CD14-positive monocyte (primary cell): ENCODE data around the gene SYPL1. TPM values are rescaled to one million over a fixed set of nuclear protein-coding genes. Genes with fewer than 3 reads are reported as not detected.

Experiments used
- DNase-seq, 3 donors: peaks; one replicate each; pipeline ENCODE4 v3.0.0-alpha.2; 2011 to 2022
- H2AFZ ChIP-seq: 2 replicates; pipeline ENCODE4 v1.6.0; 2012; ENCODE audit warnings: mild to moderate bottlenecking, low read depth, low read length, inconsistent platforms; ENCODE audit not compliant: insufficient read depth, poor library complexity, severe bottlenecking
- H3K27ac ChIP-seq, 2 donors: 1 replicate in 1 of 2; 2 replicates in 1 of 2; pipeline ENCODE4 v1.5.1; 2012 to 2013; ENCODE audit warnings: low read length in 2 of 2, control low read depth in 1 of 2, inconsistent platforms in 1 of 2, low read depth in 1 of 2, mild to moderate bottlenecking in 1 of 2
- H3K27me3 ChIP-seq, 2 donors: one replicate each; pipeline versions ENCODE4 v1.6.0 to v1.6.1; 2011 to 2013; ENCODE audit warnings: low read length in 2 of 2; ENCODE audit not compliant: control insufficient read depth in 2 of 2, insufficient read depth in 2 of 2
- H3K36me3 ChIP-seq, 2 donors: replicated peaks in 1 of 2; 1 replicate in 1 of 2; 2 replicates in 1 of 2; pipeline versions ENCODE4 v1.5.1 to v1.6.1; 2012 to 2013; ENCODE audit warnings: low read length in 2 of 2, control low read depth in 1 of 2, inconsistent platforms in 1 of 2, mild to moderate bottlenecking in 1 of 2; ENCODE audit not compliant: insufficient read depth in 2 of 2, control insufficient read depth in 1 of 2
- H3K4me1 ChIP-seq, 2 donors: 1 replicate in 1 of 2; 2 replicates in 1 of 2; pipeline versions ENCODE4 v1.5.1 to v1.6.1; 2012 to 2013; ENCODE audit warnings: low read length in 2 of 2, control low read depth in 1 of 2, inconsistent platforms in 1 of 2, mild to moderate bottlenecking in 1 of 2, moderate library complexity in 1 of 2; ENCODE audit not compliant: insufficient read depth in 2 of 2, control insufficient read depth in 1 of 2
- H3K4me2 ChIP-seq: replicated peaks from 2 replicates; pipeline ENCODE3; 2012; ENCODE audit warnings: low read length, moderate library complexity, mild to moderate bottlenecking; ENCODE audit not compliant: poor library complexity, severe bottlenecking; ENCODE audit errors: extremely low read depth
- H3K4me3 ChIP-seq, 3 experiments: fragments of 200-600 bp in 1 of 3; sonication (generic) in 1 of 3; replicated peaks in 1 of 3; 1 replicate in 2 of 3; 2 replicates in 1 of 3; pipeline ENCODE4 v1.5.1; 2011 to 2013; ENCODE audit warnings: low read length in 3 of 3, mild to moderate bottlenecking in 3 of 3, control low read depth in 2 of 3, low read depth in 2 of 3, inconsistent platforms in 1 of 3, moderate library complexity in 1 of 3
- H3K79me2 ChIP-seq: 2 replicates; pipeline ENCODE4 v1.6.0; 2012; ENCODE audit warnings: mild to moderate bottlenecking, control low read depth, inconsistent platforms, low read length, moderate library complexity; ENCODE audit not compliant: insufficient read depth
- H3K9ac ChIP-seq: 2 replicates; pipeline ENCODE4 v1.6.0; 2017; ENCODE audit warnings: low read length, mild to moderate bottlenecking; ENCODE audit not compliant: insufficient read depth, poor library complexity, severe bottlenecking
- H3K9me3 ChIP-seq, 2 donors: replicated peaks in 1 of 2; 1 replicate in 1 of 2; 2 replicates in 1 of 2; pipeline versions ENCODE4 v1.5.1 to v1.6.1; 2012 to 2013; ENCODE audit warnings: low read length in 2 of 2, control low read depth in 1 of 2; ENCODE audit not compliant: control insufficient read depth in 1 of 2, insufficient read depth in 1 of 2
- H4K20me1 ChIP-seq: 2 replicates; pipeline ENCODE4 v1.6.0; 2012; ENCODE audit warnings: mild to moderate bottlenecking, low read length, control low read depth, moderate library complexity; ENCODE audit not compliant: insufficient read depth
- H3K27ac Mint-ChIP-seq, 7 donors: one replicate each; pipeline ENCODE4 v1.8.0; 2020; ENCODE audit warnings: mild to moderate bottlenecking in 7 of 7, mixed read lengths in 7 of 7, moderate library complexity in 6 of 7, inconsistent platforms in 2 of 7
- H3K27me3 Mint-ChIP-seq, 3 donors: one replicate each; pipeline ENCODE4 v1.8.0; 2021 to 2022; ENCODE audit warnings: low read depth in 3 of 3, mild to moderate bottlenecking in 3 of 3, mixed read lengths in 3 of 3, moderate library complexity in 3 of 3, inconsistent platforms in 1 of 3
- H3K36me3 Mint-ChIP-seq, 2 donors: one replicate each; pipeline ENCODE4 v1.8.0; 2020; ENCODE audit warnings: mixed read lengths in 2 of 2, inconsistent platforms in 1 of 2, mild to moderate bottlenecking in 1 of 2
- H3K4me1 Mint-ChIP-seq: one replicate; pipeline ENCODE4 v1.8.0; 2020; ENCODE audit warnings: mild to moderate bottlenecking, mixed read lengths
- H3K4me3 Mint-ChIP-seq, 2 donors: one replicate each; pipeline ENCODE4 v1.8.0; 2020; ENCODE audit warnings: mild to moderate bottlenecking in 2 of 2, mixed read lengths in 2 of 2, moderate library complexity in 1 of 2
- H3K9me3 Mint-ChIP-seq, 7 donors: one replicate each; pipeline ENCODE4 v1.8.0; 2020 to 2022; ENCODE audit warnings: mixed read lengths in 7 of 7, mild to moderate bottlenecking in 6 of 7, moderate library complexity in 6 of 7, inconsistent platforms in 2 of 7
- CTCF ChIP-seq: fragments of 200-600 bp; IDR thresholded peaks from one replicate; pipeline ENCODE4 v1.8.0; 2022; ENCODE audit warnings: antibody characterized with exemption, mild to moderate bottlenecking
- WGBS: methylation state at CpG from one replicate; pipeline ENCODE4 v1.1.5; 2013; ENCODE audit warnings: missing lambda C conversion rate; ENCODE audit not compliant: insufficient coverage; 5-methylcytosine and 5-hydroxymethylcytosine counted together
- intact Hi-C, 2 donors: fragments of 100-400 bp; cut with micrococcal nuclease; formaldehyde crosslinking; loops; one replicate each; pipeline versions ENCODE4 v1.15.0 to v1.15.1; 2023
- polyA plus RNA-seq, 3 donors: library from polyadenylated mRNA; depleted of rRNA in 1 of 3; unstranded in 2 of 3; stranded (reverse) in 1 of 3; fragments of 300-500 nt in 2 of 3; fragments of >200 nt in 1 of 3; fragmentation: Illumina TruSeq in 2 of 3; gene quantifications; 1 replicate in 2 of 3; 2 replicates in 1 of 3; pipeline ENCODE4 v1.2.3, GENCODE V29; 2012 to 2021

SYPL1 gene
- polyA plus RNA-seq, 3 donors = 22.3 to 82.1 (median 64.7) TPM

- intact Hi-C loops = no loop called here
- H3K9ac ChIP-seq = no peak overlapping the region
- H2AFZ ChIP-seq = no peak overlapping the region
- no peaks in the 10 kb centered on the region for H3K36me3 Mint-ChIP-seq
- 96% methylated on average over 5 of the region's 9 CpGs for WGBS
- peaks cover 0 to 2% (median 1%) of the 10 kb centered on the region in 3 donors for H3K27me3 Mint-ChIP-seq
- H3K27me3 ChIP-seq = no peaks in the 10 kb centered on the region
- no peak for TF ChIP-seq CTCF
- no peaks in the 10 kb centered on the region for H3K9me3 ChIP-seq
- no peak overlapping the region for H3K27ac ChIP-seq
- DNase-seq = no peak
- no peaks in the 10 kb centered on the region for H3K79me2 ChIP-seq
- no peak overlapping the region for H3K4me3 ChIP-seq
- no peaks in the 10 kb centered on the region for H3K9me3 Mint-ChIP-seq
- H3K4me3 Mint-ChIP-seq = no peak overlapping the region
- no peak overlapping the region for H3K4me2 ChIP-seq
- no peaks in the 10 kb centered on the region for H4K20me1 ChIP-seq
- no peaks in the 10 kb centered on the region for H3K36me3 ChIP-seq
- H3K4me1 Mint-ChIP-seq = peaks cover 42% of the 10 kb centered on the region
- no peak overlapping the region for H3K27ac Mint-ChIP-seq
- peaks cover 16 to 24% of the 10 kb centered on the region in 2 donors for H3K4me1 ChIP-seq
These were observed 37.9 kb downstream of the SYPL1 start for GRCh38 chr7:106074257-106074656.

GRCh38 chr7:106073701-106074100 lies 38.4 kb downstream of the SYPL1 start:
- Mint-ChIP-seq H3K4me1 (peaks cover 42% of the 10 kb centered on the region), H3K27ac (no peak overlapping the region), H3K9me3 (no peaks in the 10 kb centered on the region), H3K36me3 (no peaks in the 10 kb centered on the region), H3K4me3 (no peak overlapping the region), H3K27me3 (peaks cover 0 to 2% (median 1%) of the 10 kb centered on the region in 3 donors)
- no peak overlapping the region for H3K27ac ChIP-seq
- H3K9ac ChIP-seq = no peak overlapping the region
- no peak overlapping the region for H2AFZ ChIP-seq
- no CpG with 5 or more reads among the region's 3 CpGs for WGBS
- intact Hi-C loops = no loop called here
- H3K27me3 ChIP-seq = no peaks in the 10 kb centered on the region
- H3K36me3 ChIP-seq = no peaks in the 10 kb centered on the region
- no peaks in the 10 kb centered on the region for H3K9me3 ChIP-seq
- no peak for TF ChIP-seq CTCF
- no peak overlapping the region for H3K4me3 ChIP-seq
- no peaks in the 10 kb centered on the region for H4K20me1 ChIP-seq
- no peak for DNase-seq
- no peaks in the 10 kb centered on the region for H3K79me2 ChIP-seq
- no peak overlapping the region for H3K4me2 ChIP-seq
- H3K4me1 ChIP-seq = peaks cover 16 to 24% of the 10 kb centered on the region in 2 donors
